PC-3 (cell line): ENCODE measurements around the gene SCN5A. TPM values are rescaled to one million over a fixed set of nuclear protein-coding genes. Genes with fewer than 3 reads are reported as not detected.

Experiments
- ATAC-seq: fragments of 200-7000 bp; cut with Tn5 transposase; 2 replicates; pipeline ENCODE4 v1.9.1; 2020; ENCODE audit warnings: mild to moderate bottlenecking, moderate library complexity
- BruUV-seq: library from RNA; stranded (reverse); fragments of 400-500 nt; replicated peaks from 2 replicates; lab custom pipeline; 2021; lab: Mats Ljungman, UMichigan
- CTCF ChIA-PET: fragments of 300-600 bp; sonication (Branson Sonifier 250); formaldehyde crosslinking; loops from one replicate; lab custom pipeline; 2022; ENCODE audit warnings: antibody characterized with exemption; lab: Charles Lee
- POLR2A ChIA-PET: fragments of 300-600 bp; sonication (Branson Sonifier 250); formaldehyde crosslinking; loops from one replicate; lab custom pipeline; 2022; ENCODE audit warnings: antibody characterized with exemption; ENCODE audit not compliant: unreplicated experiment; lab: Charles Lee
- DNase-seq: peaks from one replicate; pipeline ENCODE4 v3.0.0-alpha.2; 2015
- H2AFZ ChIP-seq: fragments of 300-600 bp; sonication (generic); 2 replicates; pipeline ENCODE4 v1.6.0; 2016; ENCODE audit warnings: antibody characterized with exemption, low read length
- H3F3A ChIP-seq: fragments of 300-600 bp; sonication (generic); one replicate; pipeline ENCODE4 v1.6.0; 2017; ENCODE audit warnings: antibody characterized with exemption, low read length, control low read depth, mild to moderate bottlenecking; ENCODE audit not compliant: unreplicated experiment
- H3K27ac ChIP-seq: fragments of 300-600 bp; sonication (generic); 2 replicates; pipeline ENCODE4 v1.5.1; 2016; ENCODE audit warnings: mild to moderate bottlenecking, low read length
- H3K27me3 ChIP-seq: fragments of 300-600 bp; sonication (generic); 2 replicates; pipeline ENCODE4 v1.6.1; 2016; ENCODE audit warnings: low read length, mixed read lengths
- H3K36me3 ChIP-seq: fragments of 300-600 bp; sonication (generic); 2 replicates; pipeline ENCODE4 v1.6.1; 2016; ENCODE audit warnings: low read depth, mixed run types, low read length, mixed read lengths
- H3K4me1 ChIP-seq: fragments of 300-600 bp; sonication (generic); 2 replicates; pipeline ENCODE4 v1.5.1; 2016; ENCODE audit warnings: low read length; ENCODE audit not compliant: insufficient read depth
- H3K4me2 ChIP-seq: fragments of 300-600 bp; sonication (generic); 2 replicates; pipeline ENCODE4 v1.6.0; 2016; ENCODE audit warnings: low read length
- H3K4me3 ChIP-seq: fragments of 300-600 bp; sonication (generic); 2 replicates; pipeline ENCODE4 v1.5.1; 2016; ENCODE audit warnings: mild to moderate bottlenecking, low read length, mixed read lengths
- H3K79me2 ChIP-seq: fragments of 300-600 bp; sonication (generic); 2 replicates; pipeline ENCODE4 v1.6.1; 2017; ENCODE audit warnings: low read length, mixed read lengths
- H3K9ac ChIP-seq: fragments of 300-600 bp; sonication (generic); 2 replicates; pipeline ENCODE4 v1.6.0; 2016; ENCODE audit warnings: mild to moderate bottlenecking, low read length
- H3K9me2 ChIP-seq: fragments of 300-600 bp; sonication (generic); replicated peaks from 2 replicates; pipeline ENCODE4 v1.6.1; 2016; ENCODE audit warnings: mixed run types, low read length, mixed read lengths
- H3K9me3 ChIP-seq: fragments of 300-600 bp; sonication (generic); 2 replicates; pipeline ENCODE4 v1.6.1; 2016; ENCODE audit warnings: low read length, mixed read lengths
- H4K20me1 ChIP-seq: fragments of 300-600 bp; sonication (generic); 2 replicates; pipeline ENCODE4 v1.6.1; 2016; ENCODE audit warnings: low read length, mixed read lengths
- EZH2 ChIP-seq: fragments of 300-600 bp; sonication (generic); IDR thresholded peaks from one replicate; pipeline ENCODE4 v1.6.1; 2017; ENCODE audit warnings: antibody characterized with exemption, mild to moderate bottlenecking, low read length; ENCODE audit not compliant: unreplicated experiment
- EZH2phosphoT487 ChIP-seq: fragments of 300-600 bp; sonication (generic); IDR thresholded peaks from 2 replicates; pipeline ENCODE4 v1.6.1; 2018; ENCODE audit warnings: mild to moderate bottlenecking, antibody characterized with exemption, low read length, borderline replicate concordance
- intact Hi-C: fragments of 100-400 bp; cut with micrococcal nuclease; formaldehyde crosslinking; loops from 2 replicates; pipeline ENCODE4 v1.9.0; 2023
- total RNA-seq: library from RNA; depleted of rRNA; stranded (reverse); fragments of >200 nt; gene quantifications from 2 replicates; pipeline ENCODE4 v1.2.3, GENCODE V29; 2014
- TF ChIP-seq, protein P1 (sequence below): fragments of 300-600 bp; sonication (generic); conservative IDR thresholded peaks from 2 replicates; pipeline ENCODE4 v1.5.1; 2017; ENCODE audit warnings: antibody characterized with exemption, low read depth, mild to moderate bottlenecking, low read length

The SCN5A gene
- total RNA-seq, 1 experiment from 2014 or later: not detected

DNA sequence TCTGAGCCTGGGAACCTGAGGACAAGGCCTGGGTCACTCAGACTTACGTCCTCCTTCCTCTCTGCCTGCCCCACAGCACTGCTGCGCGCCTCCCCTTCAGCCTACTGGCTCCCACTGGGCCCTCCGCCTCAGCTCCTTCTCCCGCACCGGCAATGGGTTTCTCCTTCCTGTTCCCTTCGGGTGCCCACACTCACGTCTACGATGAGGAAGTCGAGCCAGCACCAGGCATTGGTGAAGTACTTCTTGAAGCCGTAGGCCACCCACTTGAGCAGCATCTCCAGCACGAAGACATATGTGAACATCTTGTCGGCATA, 83.3 kb downstream of the SCN5A start:
- no peak for DNase-seq
- Histone ChIP-seq H3F3A (no peaks in the 10 kb centered on the region), H3K36me3 (no peaks in the 10 kb centered on the region), H3K9ac (no peak overlapping the region), H3K9me3 (no peaks in the 10 kb centered on the region), H2AFZ (no peak overlapping the region), H3K4me1 (no peaks in the 10 kb centered on the region), H3K79me2 (no peaks in the 10 kb centered on the region), H3K27ac (no peak overlapping the region), H3K27me3 (peaks cover 18% of the 10 kb centered on the region), H4K20me1 (no peaks in the 10 kb centered on the region), H3K4me3 (no peak overlapping the region), H3K4me2 (no peak overlapping the region), H3K9me2 (no peaks in the 10 kb centered on the region)
- ChIA-PET POLR2A (no interaction called here), CTCF (no interaction called here)
- no peak for TF ChIP-seq EZH2
- no peak for TF ChIP-seq EZH2phosphoT487
- TF ChIP-seq, protein P1, sequence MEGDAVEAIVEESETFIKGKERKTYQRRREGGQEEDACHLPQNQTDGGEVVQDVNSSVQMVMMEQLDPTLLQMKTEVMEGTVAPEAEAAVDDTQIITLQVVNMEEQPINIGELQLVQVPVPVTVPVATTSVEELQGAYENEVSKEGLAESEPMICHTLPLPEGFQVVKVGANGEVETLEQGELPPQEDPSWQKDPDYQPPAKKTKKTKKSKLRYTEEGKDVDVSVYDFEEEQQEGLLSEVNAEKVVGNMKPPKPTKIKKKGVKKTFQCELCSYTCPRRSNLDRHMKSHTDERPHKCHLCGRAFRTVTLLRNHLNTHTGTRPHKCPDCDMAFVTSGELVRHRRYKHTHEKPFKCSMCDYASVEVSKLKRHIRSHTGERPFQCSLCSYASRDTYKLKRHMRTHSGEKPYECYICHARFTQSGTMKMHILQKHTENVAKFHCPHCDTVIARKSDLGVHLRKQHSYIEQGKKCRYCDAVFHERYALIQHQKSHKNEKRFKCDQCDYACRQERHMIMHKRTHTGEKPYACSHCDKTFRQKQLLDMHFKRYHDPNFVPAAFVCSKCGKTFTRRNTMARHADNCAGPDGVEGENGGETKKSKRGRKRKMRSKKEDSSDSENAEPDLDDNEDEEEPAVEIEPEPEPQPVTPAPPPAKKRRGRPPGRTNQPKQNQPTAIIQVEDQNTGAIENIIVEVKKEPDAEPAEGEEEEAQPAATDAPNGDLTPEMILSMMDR: no peak
- intact Hi-C loops: no loop called here
- no peak for ATAC-seq
- no TSS peak for BruUV-seq

GRCh38 chr3:38565339-38566214, 83.9 kb downstream of the SCN5A start:
- no peaks in the 10 kb centered on the region for H3K4me1 ChIP-seq
- POLR2A ChIA-PET: no interaction called here
- intact Hi-C loops: no loop called here
- H3K36me3 ChIP-seq: no peaks in the 10 kb centered on the region
- CTCF ChIA-PET: no interaction called here
- H4K20me1 ChIP-seq: no peaks in the 10 kb centered on the region
- no peaks in the 10 kb centered on the region for H3K9me3 ChIP-seq
- TF ChIP-seq, protein P1: no peak
- TF ChIP-seq EZH2 (no peak), EZH2phosphoT487 (no peak)
- H3K27ac ChIP-seq: no peak overlapping the region
- no peak overlapping the region for H2AFZ ChIP-seq
- H3K9ac ChIP-seq: no peak overlapping the region
- no TSS peak for BruUV-seq
- no peaks in the 10 kb centered on the region for H3F3A ChIP-seq
- no peaks in the 10 kb centered on the region for H3K9me2 ChIP-seq
- no peak overlapping the region for H3K4me2 ChIP-seq
- H3K79me2 ChIP-seq: no peaks in the 10 kb centered on the region
- DNase-seq: no peak
- ATAC-seq: no peak
- no peak overlapping the region for H3K4me3 ChIP-seq
- peaks cover 18% of the 10 kb centered on the region for H3K27me3 ChIP-seq

DNA sequence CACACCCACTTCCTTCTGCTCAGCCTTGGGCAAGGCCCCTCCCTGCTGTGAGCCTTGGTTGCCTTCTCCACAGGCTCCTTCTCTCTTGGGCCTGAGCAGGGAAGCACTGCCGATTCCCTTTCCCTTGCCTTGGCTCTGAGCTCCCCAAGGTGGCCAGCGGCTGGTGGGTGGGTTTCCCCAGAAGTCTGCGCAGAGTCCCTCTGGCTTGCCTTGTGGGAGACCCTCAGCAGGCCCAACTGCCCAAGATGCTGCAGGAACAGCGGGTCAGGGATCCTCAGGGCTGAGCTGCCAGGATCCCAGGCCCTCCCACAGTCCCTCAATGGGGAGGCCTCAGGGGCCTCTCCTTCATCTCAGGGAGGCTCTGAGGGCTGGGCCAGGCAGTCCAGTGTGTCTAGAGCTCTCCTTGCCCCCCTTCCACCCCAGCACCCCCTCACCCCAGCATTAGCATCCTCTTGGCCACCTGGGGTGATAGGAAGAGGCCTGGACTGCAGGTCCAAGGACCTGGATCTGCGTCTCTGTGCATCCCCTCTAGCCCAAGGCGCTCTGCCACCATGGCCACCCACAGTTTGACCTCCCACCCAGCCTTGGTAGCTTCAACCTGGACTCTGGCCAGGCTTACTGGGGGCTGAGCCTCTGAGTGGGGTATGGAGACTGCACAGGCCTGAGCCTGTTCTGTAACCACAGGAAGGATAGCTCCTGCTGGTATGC, 84.7 kb downstream of the SCN5A start:
- H3K4me3 ChIP-seq: no peak overlapping the region
- no peak for ATAC-seq
- no peak overlapping the region for H2AFZ ChIP-seq
- H3K36me3 ChIP-seq: no peaks in the 10 kb centered on the region
- ChIA-PET CTCF (no interaction called here), POLR2A (no interaction called here)
- H3K9me2 ChIP-seq: no peaks in the 10 kb centered on the region
- no peak for DNase-seq
- intact Hi-C loops: no loop called here
- no peaks in the 10 kb centered on the region for H3K79me2 ChIP-seq
- H3K27ac ChIP-seq: no peak overlapping the region
- H4K20me1 ChIP-seq: no peaks in the 10 kb centered on the region
- H3K27me3 ChIP-seq: peaks cover 19% of the 10 kb centered on the region
- BruUV-seq: no TSS peak
- TF ChIP-seq EZH2phosphoT487 (no peak), EZH2 (no peak)
- TF ChIP-seq, protein P1: no peak
- no peaks in the 10 kb centered on the region for H3F3A ChIP-seq
- no peak overlapping the region for H3K9ac ChIP-seq
- no peak overlapping the region for H3K4me2 ChIP-seq
- no peaks in the 10 kb centered on the region for H3K4me1 ChIP-seq
- no peaks in the 10 kb centered on the region for H3K9me3 ChIP-seq
